Transverse colon (tissue), 4 donors: Measurements from ENCODE around the gene RAB5B. TPM values are rescaled to one million over a fixed set of nuclear protein-coding genes. Genes with fewer than 3 reads are reported as not detected.

Experiments
- DNase-seq: peaks from one replicate; pipeline ENCODE4 v3.0.0-alpha.2; 2019
- H3K27ac ChIP-seq, 4 donors: fragments of 200-600 bp; sonication (generic); 2 replicates each; pipeline ENCODE4 v1.5.1; 2016 to 2018; ENCODE audit warnings: inconsistent platforms in 4 of 4
- H3K27me3 ChIP-seq: fragments of 200-600 bp; sonication (generic); 2 replicates; pipeline ENCODE4 v1.5.1; 2017; ENCODE audit warnings: inconsistent platforms
- H3K36me3 ChIP-seq, 4 donors: fragments of 200-600 bp; sonication (generic); 2 replicates each; pipeline ENCODE4 v1.5.1; 2017 to 2019; ENCODE audit warnings: inconsistent platforms in 4 of 4
- H3K4me1 ChIP-seq, 4 donors: fragments of 200-600 bp; sonication (generic); 2 replicates each; pipeline ENCODE4 v1.5.1; 2017 to 2020; ENCODE audit warnings: inconsistent platforms in 4 of 4
- H3K4me3 ChIP-seq, 4 donors: fragments of 200-600 bp; sonication (generic); 1 replicate in 1 of 4; 2 replicates in 3 of 4; pipeline versions ENCODE4 v1.5.1 to v1.6.1; 2017 to 2019; ENCODE audit warnings: inconsistent platforms in 4 of 4
- H3K9me3 ChIP-seq, 2 donors: fragments of 200-600 bp; sonication (generic); 2 replicates each; pipeline ENCODE4 v1.5.1; 2017 to 2019; ENCODE audit warnings: inconsistent platforms in 2 of 2
- EP300 ChIP-seq: sonication (generic); formaldehyde crosslinking; IDR thresholded peaks from one replicate; pipeline ENCODE4 v1.6.1; 2017; ENCODE audit warnings: antibody characterized with exemption, low read depth
- POLR2A ChIP-seq: fragments of 450-650 bp; IDR thresholded peaks from one replicate; pipeline ENCODE4 v1.6.1; 2016; ENCODE audit warnings: antibody characterized with exemption, mild to moderate bottlenecking, moderate library complexity
- POLR2AphosphoS5 ChIP-seq, 3 donors: sonication (generic); formaldehyde crosslinking; IDR thresholded peaks; one replicate each; pipeline ENCODE4 v1.6.1; 2016; ENCODE audit warnings: antibody characterized with exemption in 3 of 3
- WGBS, 2 donors: methylation state at CpG; one replicate each; pipeline ENCODE4 v1.1.5; 2018; ENCODE audit warnings: low coverage in 1 of 2; 5-methylcytosine and 5-hydroxymethylcytosine counted together
- in situ Hi-C, 4 donors: fragments of 200-750 bp; cut with MboI; loops; one replicate each; pipeline versions ENCODE4 v1.15.0 to v1.15.1; 2017; ENCODE audit warnings: low sequenced_read_pairs in 3 of 4, low pct_ligation_motif_present in 1 of 4, low pct_unique_long_range_greater_than_20kb in 1 of 4
- intact Hi-C: fragments of 100-400 bp; cut with DNase I; formaldehyde crosslinking; loops from one replicate; pipeline ENCODE4 v1.15.1; 2023; ENCODE audit warnings: low total_unique reads
- total RNA-seq, 4 donors: library from RNA; depleted of rRNA; stranded (reverse); fragments of >200 nt; gene quantifications; one replicate each; pipeline ENCODE4 v1.1.0, GENCODE V29; 2016
- TF ChIP-seq, protein P1 (sequence below), 5 experiments: fragments of 200-600 bp in 3 of 5; fragments of 450-650 bp in 2 of 5; sonication (generic) in 3 of 5; IDR thresholded peaks; 1 replicate in 2 of 5; 2 replicates in 3 of 5; pipeline ENCODE4 v1.5.1; 2016 to 2017; ENCODE audit warnings: antibody characterized with exemption in 5 of 5, inconsistent platforms in 3 of 5, mild to moderate bottlenecking in 2 of 5, moderate library complexity in 1 of 5

The RAB5B gene
- total RNA-seq, 4 donors from 2014 or later: 66.3 to 97.5 (median 88.4) TPM

- intact Hi-C loops: no loop called here
- WGBS, 2 donors: 3 to 7% methylated on average over 2 to 4 of the region's 4 CpGs
Measured at GRCh38 chr12:55965941-55966407, 7.9 kb upstream of the RAB5B start, which contains the start of gene PMEL. Gene PMEL, minus strand, starts transcription at chr12:55966042. Its CDS starts 31 bp downstream, at chr12:55966011.

DNA sequence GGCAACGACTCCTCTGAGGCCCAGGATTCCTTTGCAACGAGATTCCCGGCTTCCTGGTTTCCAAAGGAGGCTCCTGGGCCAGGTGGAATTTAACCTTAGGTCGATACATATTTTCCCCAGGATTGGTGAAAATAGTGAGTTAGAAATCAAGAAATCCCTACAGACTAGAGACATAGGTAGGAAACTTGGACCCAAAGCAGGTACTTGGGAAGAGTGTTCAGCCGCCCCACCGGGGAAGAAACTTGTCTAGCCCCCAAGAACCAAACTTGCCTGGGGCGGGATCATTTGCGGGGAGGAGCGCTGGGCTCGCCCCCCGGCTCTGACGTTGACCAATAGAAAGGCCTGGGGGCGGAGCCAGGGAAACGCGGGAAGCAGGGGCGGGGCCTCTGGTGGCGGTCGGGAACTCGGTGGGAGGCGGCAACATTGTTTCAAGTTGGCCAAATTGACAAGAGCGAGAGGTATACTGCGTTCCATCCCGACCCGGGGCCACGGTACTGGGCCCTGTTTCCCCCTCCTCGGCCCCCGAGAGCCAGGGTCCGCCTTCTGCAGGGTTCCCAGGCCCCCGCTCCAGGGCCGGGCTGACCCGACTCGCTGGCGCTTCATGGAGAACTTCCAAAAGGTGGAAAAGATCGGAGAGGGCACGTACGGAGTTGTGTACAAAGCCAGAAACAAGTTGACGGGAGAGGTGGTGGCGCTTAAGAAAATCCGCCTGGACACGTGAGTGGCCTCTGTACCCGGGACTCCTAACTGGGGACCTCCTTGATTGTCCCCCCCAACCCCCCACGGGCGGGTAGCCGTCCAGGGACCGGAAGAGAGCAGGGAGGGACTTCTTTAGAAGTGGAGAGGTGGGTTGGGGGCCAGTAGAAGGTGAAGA is 7.2 kb upstream of the RAB5B start, which contains the start of gene CDK2:
TSS of gene CDK2 (plus strand) at position 423 of the 874 bp plus-strand sequence. CDS start at position 602, 179 bp downstream.
- DNase-seq: peak; percentile 97
- H3K27ac ChIP-seq: peak within 1 kb of the TSS; percentile 78 to 92 (median 86)
- in situ Hi-C loops: no loop called here
- H3K4me1 ChIP-seq: peaks cover 8 to 18% (median 14%) of the 10 kb centered on the region in 4 donors
- intact Hi-C loops: no loop called here
- TF ChIP-seq, protein P1, sequence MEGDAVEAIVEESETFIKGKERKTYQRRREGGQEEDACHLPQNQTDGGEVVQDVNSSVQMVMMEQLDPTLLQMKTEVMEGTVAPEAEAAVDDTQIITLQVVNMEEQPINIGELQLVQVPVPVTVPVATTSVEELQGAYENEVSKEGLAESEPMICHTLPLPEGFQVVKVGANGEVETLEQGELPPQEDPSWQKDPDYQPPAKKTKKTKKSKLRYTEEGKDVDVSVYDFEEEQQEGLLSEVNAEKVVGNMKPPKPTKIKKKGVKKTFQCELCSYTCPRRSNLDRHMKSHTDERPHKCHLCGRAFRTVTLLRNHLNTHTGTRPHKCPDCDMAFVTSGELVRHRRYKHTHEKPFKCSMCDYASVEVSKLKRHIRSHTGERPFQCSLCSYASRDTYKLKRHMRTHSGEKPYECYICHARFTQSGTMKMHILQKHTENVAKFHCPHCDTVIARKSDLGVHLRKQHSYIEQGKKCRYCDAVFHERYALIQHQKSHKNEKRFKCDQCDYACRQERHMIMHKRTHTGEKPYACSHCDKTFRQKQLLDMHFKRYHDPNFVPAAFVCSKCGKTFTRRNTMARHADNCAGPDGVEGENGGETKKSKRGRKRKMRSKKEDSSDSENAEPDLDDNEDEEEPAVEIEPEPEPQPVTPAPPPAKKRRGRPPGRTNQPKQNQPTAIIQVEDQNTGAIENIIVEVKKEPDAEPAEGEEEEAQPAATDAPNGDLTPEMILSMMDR (IDR thresholded peaks at IDR 0.05): no peak
- TF ChIP-seq EP300 (peak; percentile 21), POLR2AphosphoS5 (IDR thresholded peaks at IDR 0.05) (peak; percentile 57 to 84 (median 80)), POLR2A (peak; percentile 68)
- H3K4me3 ChIP-seq: peak within 1 kb of the TSS; percentile 56 to 91 (median 80)
- no peaks in the 10 kb centered on the region for H3K36me3 ChIP-seq
- H3K9me3 ChIP-seq: no peaks in the 10 kb centered on the region
- WGBS, 2 donors: 0% methylated on average over 1 to 44 of the region's 45 CpGs
- no peaks in the 10 kb centered on the region for H3K27me3 ChIP-seq

More at GRCh38 chr12:55965941-55966407, 7.9 kb upstream of the RAB5B start, which contains the start of gene PMEL:
- no peak for TF ChIP-seq EP300
- TF ChIP-seq POLR2AphosphoS5 (IDR thresholded peaks at IDR 0.05): no peak
- H3K36me3 ChIP-seq: no peaks in the 10 kb centered on the region
- H3K9me3 ChIP-seq: no peaks in the 10 kb centered on the region
- peaks cover 8 to 18% (median 14%) of the 10 kb centered on the region in 4 donors for H3K4me1 ChIP-seq
- peak within 1 kb of the TSS; percentile 78 to 92 (median 86) for H3K27ac ChIP-seq
- H3K27me3 ChIP-seq: no peaks in the 10 kb centered on the region
- DNase-seq: no peak
- in situ Hi-C loops: no loop called here
- peak within 1 kb of the TSS; percentile 56 to 91 (median 80) for H3K4me3 ChIP-seq

DNA sequence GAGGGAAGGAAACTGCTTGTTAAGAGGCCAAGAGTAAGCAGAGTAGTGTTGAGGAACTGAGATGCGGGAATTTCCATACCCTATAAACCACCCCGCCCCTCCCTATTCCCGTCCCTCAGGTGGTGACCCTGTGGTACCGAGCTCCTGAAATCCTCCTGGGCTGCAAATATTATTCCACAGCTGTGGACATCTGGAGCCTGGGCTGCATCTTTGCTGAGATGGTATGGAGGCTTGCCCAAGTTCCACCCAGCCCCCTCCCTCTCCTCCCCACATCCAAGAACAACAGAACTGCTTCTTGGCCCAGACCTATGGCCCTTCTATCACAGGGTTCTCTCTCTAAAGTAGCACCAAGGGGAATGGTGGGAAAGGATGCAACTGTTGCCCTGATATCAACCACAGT is 4.5 kb upstream of the RAB5B start:
- Histone ChIP-seq H3K36me3 (no peaks in the 10 kb centered on the region), H3K4me1 (peaks cover 8 to 29% (median 14%) of the 10 kb centered on the region in 4 donors), H3K27ac (no peak overlapping the region), H3K9me3 (no peaks in the 10 kb centered on the region), H3K4me3 (no peak overlapping the region), H3K27me3 (no peaks in the 10 kb centered on the region)
- DNase-seq: no peak
- in situ Hi-C loops: no loop called here
- intact Hi-C loops: no loop called here
- 86 to 92% methylated on average over 4 of the region's 4 CpGs for WGBS, 2 donors
- no peak for TF ChIP-seq POLR2A
- TF ChIP-seq, protein P1 (IDR thresholded peaks at IDR 0.05): no peak
- no peak for TF ChIP-seq POLR2AphosphoS5 (IDR thresholded peaks at IDR 0.05)
- TF ChIP-seq EP300: no peak

DNA sequence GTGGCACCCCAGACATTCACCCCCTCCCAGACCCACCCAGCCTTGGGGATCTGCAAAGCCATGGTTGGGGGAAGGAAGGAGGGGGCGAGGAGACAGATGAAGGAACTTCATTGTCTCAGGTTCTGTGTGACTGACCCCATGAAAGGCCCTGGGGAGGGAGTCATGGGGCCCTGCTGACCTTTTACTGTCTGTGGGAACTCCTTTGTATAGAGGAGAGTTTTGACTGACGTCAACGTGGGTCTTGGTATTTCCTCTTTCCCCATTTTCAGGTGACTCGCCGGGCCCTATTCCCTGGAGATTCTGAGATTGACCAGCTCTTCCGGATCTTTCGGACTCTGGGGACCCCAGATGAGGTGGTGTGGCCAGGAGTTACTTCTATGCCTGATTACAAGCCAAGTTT is 3.1 kb upstream of the RAB5B start:
- no peaks in the 10 kb centered on the region for H3K36me3 ChIP-seq
- H3K4me1 ChIP-seq: peaks cover 9 to 40% (median 24%) of the 10 kb centered on the region in 4 donors
- no peak overlapping the region for H3K27ac ChIP-seq
- intact Hi-C loops (no loop called here), in situ Hi-C loops (no loop called here)
- H3K4me3 ChIP-seq: no peak overlapping the region
- no peak for DNase-seq
- H3K9me3 ChIP-seq: no peaks in the 10 kb centered on the region
- 90% methylated on average over 7 of the region's 7 CpGs; no CpG with 5 or more reads in 1 of the 2 donors for WGBS, 2 donors
- TF ChIP-seq EP300: no peak
- TF ChIP-seq POLR2A: no peak
- TF ChIP-seq POLR2AphosphoS5 (IDR thresholded peaks at IDR 0.05): no peak
- TF ChIP-seq, protein P1 (IDR thresholded peaks at IDR 0.05): no peak
- no peaks in the 10 kb centered on the region for H3K27me3 ChIP-seq
